GM12874 (cell line): ENCODE data around the gene ZRANB3.

Experiments used
- TF ChIP-seq, protein P1 (sequence below): IDR thresholded peaks from 2 replicates; pipeline ENCODE4 v1.5.1; 2011; ENCODE audit warnings: low read depth, mild to moderate bottlenecking, control low read depth, low read length, moderate library complexity; ENCODE audit not compliant: insufficient read depth

ZRANB3 gene

DNA sequence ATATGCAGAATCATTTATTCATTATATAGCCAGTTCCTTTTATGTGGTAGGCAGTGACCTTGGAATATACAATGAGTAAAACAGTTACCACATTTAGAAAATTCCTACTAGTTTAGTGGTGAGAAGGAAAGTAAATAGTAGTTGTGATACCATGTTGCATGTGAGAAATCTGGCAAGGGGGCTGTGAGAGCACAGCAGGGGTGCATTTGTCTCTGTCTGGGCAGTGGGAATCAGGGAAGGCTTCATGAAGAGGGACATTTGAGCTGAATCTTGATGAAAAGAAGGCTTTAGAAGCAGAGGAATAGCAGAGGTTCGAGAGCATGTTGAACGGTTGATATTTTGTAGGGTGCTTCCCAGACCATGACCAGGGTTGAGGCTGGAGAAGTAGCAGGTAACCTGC, 400.3 kb downstream of the ZRANB3 start:
- TF ChIP-seq, protein P1, sequence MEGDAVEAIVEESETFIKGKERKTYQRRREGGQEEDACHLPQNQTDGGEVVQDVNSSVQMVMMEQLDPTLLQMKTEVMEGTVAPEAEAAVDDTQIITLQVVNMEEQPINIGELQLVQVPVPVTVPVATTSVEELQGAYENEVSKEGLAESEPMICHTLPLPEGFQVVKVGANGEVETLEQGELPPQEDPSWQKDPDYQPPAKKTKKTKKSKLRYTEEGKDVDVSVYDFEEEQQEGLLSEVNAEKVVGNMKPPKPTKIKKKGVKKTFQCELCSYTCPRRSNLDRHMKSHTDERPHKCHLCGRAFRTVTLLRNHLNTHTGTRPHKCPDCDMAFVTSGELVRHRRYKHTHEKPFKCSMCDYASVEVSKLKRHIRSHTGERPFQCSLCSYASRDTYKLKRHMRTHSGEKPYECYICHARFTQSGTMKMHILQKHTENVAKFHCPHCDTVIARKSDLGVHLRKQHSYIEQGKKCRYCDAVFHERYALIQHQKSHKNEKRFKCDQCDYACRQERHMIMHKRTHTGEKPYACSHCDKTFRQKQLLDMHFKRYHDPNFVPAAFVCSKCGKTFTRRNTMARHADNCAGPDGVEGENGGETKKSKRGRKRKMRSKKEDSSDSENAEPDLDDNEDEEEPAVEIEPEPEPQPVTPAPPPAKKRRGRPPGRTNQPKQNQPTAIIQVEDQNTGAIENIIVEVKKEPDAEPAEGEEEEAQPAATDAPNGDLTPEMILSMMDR = no peak

DNA sequence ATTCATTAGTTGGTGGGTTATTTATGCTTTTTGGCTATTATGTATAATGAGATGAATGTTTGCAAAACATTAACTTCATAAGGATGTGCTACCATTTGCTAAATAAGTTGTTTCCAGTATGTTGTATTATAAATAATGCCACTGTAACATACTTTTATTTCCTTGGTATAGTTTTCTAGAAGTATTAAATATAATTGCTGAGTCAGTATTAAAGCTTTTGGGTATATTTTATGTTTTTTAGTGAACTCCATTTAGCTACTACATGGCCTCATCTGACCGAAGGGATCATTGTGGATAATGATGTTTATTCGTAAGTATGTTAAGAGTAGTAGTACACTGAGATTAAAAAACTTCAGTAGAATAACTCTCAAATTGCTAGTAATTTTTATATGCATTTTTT, 405.1 kb downstream of the ZRANB3 start:
- TF ChIP-seq, protein P1 = no peak

GRCh38 chr2:135124924-135125886, 405.8 kb downstream of the ZRANB3 start:
- TF ChIP-seq, protein P1 = no peak

- TF ChIP-seq, protein P1 = no peak
Measured at GRCh38 chr2:135121016-135121657, 409.9 kb downstream of the ZRANB3 start.

DNA sequence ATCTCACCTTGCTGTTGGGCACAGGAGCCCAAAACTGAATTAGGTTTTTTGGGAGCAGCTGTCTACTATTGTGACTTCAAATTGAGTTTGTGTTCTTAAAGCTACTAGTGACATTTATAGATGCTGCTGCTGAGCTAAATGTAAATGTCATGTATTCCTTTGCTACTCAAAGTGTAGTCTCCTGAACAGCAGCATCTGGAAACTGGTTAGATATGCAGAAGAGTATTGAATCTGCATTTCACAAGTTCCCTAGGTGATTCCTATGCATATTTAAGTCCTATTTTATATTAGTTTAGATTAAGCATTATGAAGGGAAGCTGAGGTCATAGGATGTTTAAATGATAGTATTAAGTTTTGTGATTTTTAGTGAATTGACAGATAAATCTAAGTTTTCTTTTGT, 411.4 kb downstream of the ZRANB3 start:
- TF ChIP-seq, protein P1 = no peak

DNA sequence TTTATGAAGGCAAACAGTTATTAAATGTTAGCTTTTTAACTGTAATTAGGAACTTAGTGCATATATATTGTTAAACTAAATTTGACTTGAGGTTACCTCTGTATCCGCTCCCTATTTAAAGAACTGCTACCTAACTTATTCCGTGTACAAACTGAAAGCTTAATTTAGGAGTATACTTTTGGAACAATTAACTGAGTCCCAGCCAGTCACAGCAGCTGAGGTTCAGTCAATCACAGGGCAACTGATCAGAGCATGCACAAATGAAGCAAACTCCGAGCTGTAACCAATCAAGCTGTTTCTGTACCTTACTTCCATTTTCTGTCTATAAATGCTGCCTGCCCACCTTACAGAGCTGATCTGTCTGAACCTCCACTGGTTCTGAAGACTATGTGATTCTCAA, 417.7 kb downstream of the ZRANB3 start:
- TF ChIP-seq, protein P1 = no peak

- TF ChIP-seq, protein P1 = no peak
Measured at GRCh38 chr2:135103843-135104242, 427.2 kb downstream of the ZRANB3 start.
